H9 (cell line): ENCODE data around the gene MORC1. TPM values are rescaled to one million over a fixed set of nuclear protein-coding genes. Genes with fewer than 3 reads are reported as not detected.

Source experiments
- DNase-seq: peaks from one replicate; pipeline ENCODE4 v3.0.0-alpha.2; 2017
- H2AFZ ChIP-seq: one replicate; pipeline ENCODE4 v1.6.1; 2013; ENCODE audit warnings: mild to moderate bottlenecking, low read length, control low read depth, moderate library complexity
- H2AK5ac ChIP-seq: 2 replicates; pipeline ENCODE4 v1.6.1; 2013; ENCODE audit warnings: low read length, control low read depth, mixed read lengths; ENCODE audit not compliant: insufficient read length
- H2BK120ac ChIP-seq: one replicate; pipeline ENCODE4 v1.6.1; 2013; ENCODE audit warnings: low read depth, mild to moderate bottlenecking, low read length, control low read depth, inconsistent platforms; ENCODE audit not compliant: poor library complexity, severe bottlenecking
- H2BK12ac ChIP-seq: 2 replicates; pipeline ENCODE4 v1.6.1; 2013; ENCODE audit warnings: low read length, control low read depth, mixed read lengths, low read depth; ENCODE audit not compliant: insufficient read length
- H2BK15ac ChIP-seq: 2 replicates; pipeline ENCODE4 v1.6.1; 2013; ENCODE audit warnings: low read depth, low read length, control low read depth
- H2BK20ac ChIP-seq: one replicate; pipeline ENCODE4 v1.6.1; 2013; ENCODE audit warnings: low read depth, mild to moderate bottlenecking, low read length, control low read depth, inconsistent platforms; ENCODE audit not compliant: poor library complexity, severe bottlenecking
- H2BK5ac ChIP-seq: 2 replicates; pipeline ENCODE4 v1.6.1; 2013; ENCODE audit warnings: low read length, control low read depth, mixed read lengths; ENCODE audit not compliant: insufficient read length
- H3K14ac ChIP-seq: 2 replicates; pipeline ENCODE4 v1.6.1; 2013; ENCODE audit warnings: low read length, control low read depth; ENCODE audit not compliant: insufficient read depth
- H3K18ac ChIP-seq: 2 replicates; pipeline ENCODE4 v1.6.1; 2013; ENCODE audit warnings: low read depth, mild to moderate bottlenecking, mixed read lengths, low read length, control low read depth; ENCODE audit not compliant: insufficient read length
- H3K23ac ChIP-seq: 2 replicates; pipeline ENCODE4 v1.6.1; 2013; ENCODE audit warnings: low read length, control low read depth, mixed read lengths, low read depth; ENCODE audit not compliant: insufficient read length
- H3K23me2 ChIP-seq: 2 replicates; pipeline ENCODE4 v1.6.1; 2013; ENCODE audit warnings: low read depth, mild to moderate bottlenecking, mixed read lengths, low read length, control low read depth; ENCODE audit not compliant: insufficient read length, poor library complexity, severe bottlenecking
- H3K27ac ChIP-seq: 2 replicates; pipeline ENCODE4 v1.5.1; 2013; ENCODE audit warnings: low read length, control low read depth, mixed read lengths, low read depth; ENCODE audit not compliant: insufficient read length
- H3K27me3 ChIP-seq: 2 replicates; pipeline ENCODE4 v1.6.1; 2013; ENCODE audit warnings: low read length, control low read depth, inconsistent platforms; ENCODE audit not compliant: insufficient read depth
- H3K4ac ChIP-seq: 2 replicates; pipeline ENCODE4 v1.6.1; 2013; ENCODE audit warnings: low read depth, mild to moderate bottlenecking, control low read depth, inconsistent platforms, low read length, moderate library complexity
- H3K4me1 ChIP-seq: 2 replicates; pipeline ENCODE4 v1.6.1; 2013; ENCODE audit warnings: low read length, control low read depth, inconsistent platforms; ENCODE audit not compliant: insufficient read depth
- H3K4me2 ChIP-seq: 2 replicates; pipeline ENCODE4 v1.6.1; 2013; ENCODE audit warnings: low read length, control low read depth, mixed read lengths; ENCODE audit not compliant: insufficient read length, insufficient read depth
- H3K56ac ChIP-seq: 2 replicates; pipeline ENCODE4 v1.6.1; 2013; ENCODE audit warnings: low read depth, mild to moderate bottlenecking, mixed read lengths, low read length, control low read depth; ENCODE audit not compliant: insufficient read length
- H3K79me1 ChIP-seq: 2 replicates; pipeline ENCODE4 v1.6.1; 2013; ENCODE audit warnings: low read depth, mild to moderate bottlenecking, moderate library complexity, low read length, control low read depth, inconsistent platforms; ENCODE audit not compliant: insufficient read depth, poor library complexity, severe bottlenecking
- H3K79me2 ChIP-seq: 2 replicates; pipeline ENCODE4 v1.6.1; 2013; ENCODE audit warnings: low read length, control low read depth, inconsistent platforms; ENCODE audit not compliant: insufficient read depth
- H3K9ac ChIP-seq: 2 replicates; pipeline ENCODE4 v1.6.1; 2013; ENCODE audit warnings: low read length, control low read depth, mixed read lengths; ENCODE audit not compliant: insufficient read length; ENCODE audit errors: extremely low read depth
- H3K9me3 ChIP-seq: one replicate; pipeline ENCODE4 v1.6.1; 2013; ENCODE audit warnings: low read depth, low read length, inconsistent platforms; ENCODE audit not compliant: control insufficient read depth
- H3T11ph ChIP-seq: one replicate; pipeline ENCODE4 v1.6.1; 2013; ENCODE audit warnings: mild to moderate bottlenecking, low read length, control low read depth, inconsistent platforms
- H4K20me1 ChIP-seq: one replicate; pipeline ENCODE4 v1.6.1; 2013; ENCODE audit not compliant: control insufficient read depth, insufficient read length, insufficient read depth
- H4K5ac ChIP-seq: 2 replicates; pipeline ENCODE4 v1.6.1; 2013; ENCODE audit warnings: low read depth, mild to moderate bottlenecking, mixed read lengths, low read length, control low read depth; ENCODE audit not compliant: insufficient read length
- H4K8ac ChIP-seq: replicated peaks from 2 replicates; pipeline ENCODE4 v1.6.1; 2013; ENCODE audit warnings: low read length, control low read depth, mixed read lengths, low read depth; ENCODE audit not compliant: insufficient read length
- H4K91ac ChIP-seq: 2 replicates; pipeline ENCODE4 v1.6.1; 2013; ENCODE audit warnings: low read depth, mild to moderate bottlenecking, moderate library complexity, mixed read lengths, low read length, control low read depth; ENCODE audit not compliant: insufficient read length
- H3K27ac Mint-ChIP-seq, 3 experiments: 2 replicates in 2 of 3; 3 replicates in 1 of 3; pipeline ENCODE4 v1.8.0; 2020 to 2021; ENCODE audit warnings: mixed read lengths in 3 of 3, mild to moderate bottlenecking in 1 of 3, moderate library complexity in 1 of 3
- H3K27me3 Mint-ChIP-seq: 2 replicates; pipeline ENCODE4 v1.8.0; 2021; ENCODE audit warnings: low read depth, mild to moderate bottlenecking, moderate library complexity, mixed read lengths
- H3K36me3 Mint-ChIP-seq, 3 experiments: 2 replicates in 2 of 3; 3 replicates in 1 of 3; pipeline ENCODE4 v1.8.0; 2020 to 2021; ENCODE audit warnings: low read depth in 3 of 3, mixed read lengths in 3 of 3; ENCODE audit not compliant: insufficient read depth in 1 of 3
- H3K4me1 Mint-ChIP-seq, 2 experiments: 2 replicates each; pipeline ENCODE4 v1.8.0; 2020; ENCODE audit warnings: mixed read lengths in 2 of 2
- H3K4me3 Mint-ChIP-seq, 2 experiments: 2 replicates in 1 of 2; 3 replicates in 1 of 2; pipeline ENCODE4 v1.8.0; 2020 to 2021; ENCODE audit warnings: mild to moderate bottlenecking in 2 of 2, mixed read lengths in 2 of 2, moderate library complexity in 1 of 2
- H3K9me3 Mint-ChIP-seq, 2 experiments: 2 replicates in 1 of 2; 3 replicates in 1 of 2; pipeline ENCODE4 v1.8.0; 2020; ENCODE audit warnings: mild to moderate bottlenecking in 2 of 2, mixed read lengths in 2 of 2, moderate library complexity in 1 of 2
- total RNA-seq: library from RNA; stranded (reverse); gene quantifications from 2 replicates; pipeline ENCODE4 v1.2.1, GENCODE V29; 2021
- TF ChIP-seq, protein P1 (sequence below): fragments of 200-600 bp; sonication (generic); conservative IDR thresholded peaks from 3 replicates; pipeline ENCODE4 v1.8.0; 2021; ENCODE audit warnings: antibody characterized with exemption, mild to moderate bottlenecking

The MORC1 gene
- total RNA-seq, 1 experiment from 2014 or later = not detected

- H2BK15ac ChIP-seq = no peak overlapping the region
- H3K4ac ChIP-seq = no peak overlapping the region
- H3T11ph ChIP-seq = no peak overlapping the region
- H4K20me1 ChIP-seq = no peaks in the 10 kb centered on the region
- H3K4me2 ChIP-seq = no peak overlapping the region
- H3K56ac ChIP-seq = no peak overlapping the region
- no peak overlapping the region for H2BK12ac ChIP-seq
- no peak overlapping the region for H2AFZ ChIP-seq
- Mint-ChIP-seq H3K9me3 (peaks cover 17 to 18% of the 10 kb centered on the region in 2 experiments; a peak in 4 of 5 replicates), H3K36me3 (peaks cover 4 to 13% (median 8%) of the 10 kb centered on the region in 3 experiments; a peak in 5 of 7 replicates), H3K4me3 (no peak overlapping the region), H3K4me1 (no peaks in the 10 kb centered on the region; a peak in 1 of 4 replicates), H3K27ac (no peak overlapping the region), H3K27me3 (peaks cover 1% of the 10 kb centered on the region; the same call in 1 of the 2 replicates)
- H3K9me3 ChIP-seq = no peaks in the 10 kb centered on the region
- no peak overlapping the region for H3K23ac ChIP-seq
- no peak overlapping the region for H4K8ac ChIP-seq
- no peak overlapping the region for H4K91ac ChIP-seq
- H2BK120ac ChIP-seq = no peak overlapping the region
- no peak overlapping the region for H3K14ac ChIP-seq
- no peak overlapping the region for H2AK5ac ChIP-seq
- no peaks in the 10 kb centered on the region for H3K27me3 ChIP-seq
- no peak overlapping the region for H2BK20ac ChIP-seq
- H2BK5ac ChIP-seq = no peak overlapping the region
- H4K5ac ChIP-seq = no peak overlapping the region
- H3K4me1 ChIP-seq = no peaks in the 10 kb centered on the region
- H3K9ac ChIP-seq = no peak overlapping the region
- H3K79me2 ChIP-seq = no peaks in the 10 kb centered on the region
- no peaks in the 10 kb centered on the region for H3K79me1 ChIP-seq
- H3K18ac ChIP-seq = no peak overlapping the region
- DNase-seq = no peak
- TF ChIP-seq, protein P1, sequence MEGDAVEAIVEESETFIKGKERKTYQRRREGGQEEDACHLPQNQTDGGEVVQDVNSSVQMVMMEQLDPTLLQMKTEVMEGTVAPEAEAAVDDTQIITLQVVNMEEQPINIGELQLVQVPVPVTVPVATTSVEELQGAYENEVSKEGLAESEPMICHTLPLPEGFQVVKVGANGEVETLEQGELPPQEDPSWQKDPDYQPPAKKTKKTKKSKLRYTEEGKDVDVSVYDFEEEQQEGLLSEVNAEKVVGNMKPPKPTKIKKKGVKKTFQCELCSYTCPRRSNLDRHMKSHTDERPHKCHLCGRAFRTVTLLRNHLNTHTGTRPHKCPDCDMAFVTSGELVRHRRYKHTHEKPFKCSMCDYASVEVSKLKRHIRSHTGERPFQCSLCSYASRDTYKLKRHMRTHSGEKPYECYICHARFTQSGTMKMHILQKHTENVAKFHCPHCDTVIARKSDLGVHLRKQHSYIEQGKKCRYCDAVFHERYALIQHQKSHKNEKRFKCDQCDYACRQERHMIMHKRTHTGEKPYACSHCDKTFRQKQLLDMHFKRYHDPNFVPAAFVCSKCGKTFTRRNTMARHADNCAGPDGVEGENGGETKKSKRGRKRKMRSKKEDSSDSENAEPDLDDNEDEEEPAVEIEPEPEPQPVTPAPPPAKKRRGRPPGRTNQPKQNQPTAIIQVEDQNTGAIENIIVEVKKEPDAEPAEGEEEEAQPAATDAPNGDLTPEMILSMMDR = no peak
- no peak overlapping the region for H3K27ac ChIP-seq
- H3K23me2 ChIP-seq = no peaks in the 10 kb centered on the region
Measured at GRCh38 chr3:109125902-109126301, 8.0 kb upstream of the MORC1 start.
